SK-N-MC (cell line): ENCODE measurements around the gene WSB2.

Experiments used
- DNase-seq: peaks from one replicate; pipeline ENCODE4 v3.0.0-alpha.2; 2011; ENCODE audit warnings: low read depth, low spot score
- H3K27ac ChIP-seq: fragments of 200-600 bp; sonication (generic); 2 replicates; pipeline ENCODE4 v1.5.1; 2016; ENCODE audit warnings: mixed run types
- H3K36me3 ChIP-seq: fragments of 200-600 bp; sonication (generic); 2 replicates; pipeline ENCODE4 v1.6.1; 2017; ENCODE audit warnings: antibody characterized with exemption, low read length, mixed read lengths; ENCODE audit not compliant: insufficient read depth
- H3K4me3 ChIP-seq: fragments of 200-600 bp; sonication (generic); 2 replicates; pipeline ENCODE4 v1.5.1; 2016
- H3K9ac ChIP-seq: fragments of 200-600 bp; sonication (generic); 2 replicates; pipeline ENCODE4 v1.8.0; 2017; ENCODE audit warnings: mixed run types, mixed read lengths; ENCODE audit not compliant: insufficient read length
- H3K9me3 ChIP-seq: fragments of 200-600 bp; sonication (generic); 2 replicates; pipeline ENCODE4 v1.6.1; 2017; ENCODE audit warnings: low read depth, mild to moderate bottlenecking, antibody characterized with exemption, low read length, moderate library complexity, mixed read lengths
- EZH2 ChIP-seq: fragments of 200-600 bp; sonication (generic); IDR thresholded peaks from one replicate; pipeline ENCODE4 v1.6.1; 2017; ENCODE audit warnings: antibody characterized with exemption
- FOXP2 ChIP-seq: optimal IDR thresholded peaks from 2 replicates; pipeline ENCODE3; 2011; ENCODE audit warnings: mild to moderate bottlenecking, moderate library complexity; ENCODE audit not compliant: insufficient read depth; ENCODE audit errors: extremely low read length, control extremely low read depth
- POLR2AphosphoS5 ChIP-seq: IDR thresholded peaks from 2 replicates; pipeline ENCODE4 v1.6.1; 2012; ENCODE audit warnings: mild to moderate bottlenecking, low read depth, low read length, borderline replicate concordance

WSB2 gene

GRCh38 chr12:117998719-117999118 lies 62.3 kb downstream of the WSB2 start:
- Histone ChIP-seq H3K9me3 (no peaks in the 10 kb centered on the region), H3K36me3 (no peaks in the 10 kb centered on the region), H3K4me3 (no peak overlapping the region), H3K9ac (no peak overlapping the region), H3K27ac (no peak overlapping the region)
- no peak for DNase-seq
- TF ChIP-seq POLR2AphosphoS5 (no peak), FOXP2 (no peak), EZH2 (no peak)

- H3K9ac ChIP-seq, result no peak overlapping the region
- no peak for TF ChIP-seq EZH2
- TF ChIP-seq FOXP2, result no peak
- TF ChIP-seq POLR2AphosphoS5, result no peak
- no peak overlapping the region for H3K27ac ChIP-seq
- no peaks in the 10 kb centered on the region for H3K36me3 ChIP-seq
- H3K9me3 ChIP-seq, result no peaks in the 10 kb centered on the region
- no peak overlapping the region for H3K4me3 ChIP-seq
- DNase-seq, result no peak
Measured at GRCh38 chr12:117994551-117995438, 66.2 kb downstream of the WSB2 start.

GRCh38 chr12:117986705-117987469 lies 74.1 kb downstream of the WSB2 start:
- no peak overlapping the region for H3K4me3 ChIP-seq

GRCh38 chr12:117985182-117985581 lies 75.8 kb downstream of the WSB2 start:
- Histone ChIP-seq H3K9ac (no peak overlapping the region), H3K4me3 (no peak overlapping the region), H3K36me3 (no peaks in the 10 kb centered on the region), H3K9me3 (no peaks in the 10 kb centered on the region), H3K27ac (no peak overlapping the region)
- TF ChIP-seq FOXP2, result no peak
- no peak for TF ChIP-seq POLR2AphosphoS5
- TF ChIP-seq EZH2, result no peak
- no peak for DNase-seq

More at GRCh38 chr12:117986705-117987469, 74.1 kb downstream of the WSB2 start:
- DNase-seq, result no peak
- Histone ChIP-seq H3K9me3 (no peaks in the 10 kb centered on the region), H3K9ac (no peak overlapping the region), H3K36me3 (no peaks in the 10 kb centered on the region), H3K27ac (no peak overlapping the region)
- TF ChIP-seq EZH2 (no peak), POLR2AphosphoS5 (no peak), FOXP2 (no peak)
